ENCODE results near the gene CA11.

DNA sequence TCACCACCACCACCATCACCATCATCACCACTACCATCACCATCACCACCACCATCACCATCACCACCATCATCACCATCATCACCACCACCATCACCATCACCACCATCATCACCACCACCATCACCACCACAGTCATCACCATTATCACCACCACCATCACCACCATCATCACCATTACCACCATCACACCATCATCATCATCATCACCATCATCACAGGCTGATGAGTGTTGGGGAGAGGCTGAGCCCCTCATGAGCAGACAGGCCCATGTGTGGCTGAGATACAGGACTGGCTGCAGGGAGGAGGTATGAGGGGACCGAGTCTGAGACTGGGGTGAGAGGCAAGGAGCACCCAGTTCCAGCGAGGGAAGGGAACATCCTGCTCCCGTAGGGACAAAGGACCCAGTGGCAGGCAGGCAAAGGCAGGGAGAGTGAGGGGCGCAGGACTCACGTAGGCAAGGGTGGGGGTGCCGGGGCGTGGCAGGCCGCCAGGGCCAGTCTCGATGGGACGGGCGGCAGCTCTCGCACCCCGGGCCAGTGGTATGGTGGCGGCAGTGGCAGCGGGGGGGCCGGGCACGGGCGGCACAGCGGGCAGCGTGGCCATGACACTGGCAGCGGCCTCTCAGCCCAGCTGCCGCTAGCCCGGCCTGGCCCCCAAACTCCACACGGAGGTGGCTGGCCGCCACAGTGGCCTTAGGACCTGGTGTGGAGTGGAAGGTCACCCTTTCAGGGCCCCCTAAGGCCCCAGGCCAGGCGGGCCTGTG lies 24.1 kb upstream of the CA11 start:
- TF ChIP-seq, protein P1, sequence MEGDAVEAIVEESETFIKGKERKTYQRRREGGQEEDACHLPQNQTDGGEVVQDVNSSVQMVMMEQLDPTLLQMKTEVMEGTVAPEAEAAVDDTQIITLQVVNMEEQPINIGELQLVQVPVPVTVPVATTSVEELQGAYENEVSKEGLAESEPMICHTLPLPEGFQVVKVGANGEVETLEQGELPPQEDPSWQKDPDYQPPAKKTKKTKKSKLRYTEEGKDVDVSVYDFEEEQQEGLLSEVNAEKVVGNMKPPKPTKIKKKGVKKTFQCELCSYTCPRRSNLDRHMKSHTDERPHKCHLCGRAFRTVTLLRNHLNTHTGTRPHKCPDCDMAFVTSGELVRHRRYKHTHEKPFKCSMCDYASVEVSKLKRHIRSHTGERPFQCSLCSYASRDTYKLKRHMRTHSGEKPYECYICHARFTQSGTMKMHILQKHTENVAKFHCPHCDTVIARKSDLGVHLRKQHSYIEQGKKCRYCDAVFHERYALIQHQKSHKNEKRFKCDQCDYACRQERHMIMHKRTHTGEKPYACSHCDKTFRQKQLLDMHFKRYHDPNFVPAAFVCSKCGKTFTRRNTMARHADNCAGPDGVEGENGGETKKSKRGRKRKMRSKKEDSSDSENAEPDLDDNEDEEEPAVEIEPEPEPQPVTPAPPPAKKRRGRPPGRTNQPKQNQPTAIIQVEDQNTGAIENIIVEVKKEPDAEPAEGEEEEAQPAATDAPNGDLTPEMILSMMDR (IDR thresholded peaks at IDR 0.05; ENCODE audit: insufficient read depth, low read length), result no peak
- TF ChIP-seq, protein P2, sequence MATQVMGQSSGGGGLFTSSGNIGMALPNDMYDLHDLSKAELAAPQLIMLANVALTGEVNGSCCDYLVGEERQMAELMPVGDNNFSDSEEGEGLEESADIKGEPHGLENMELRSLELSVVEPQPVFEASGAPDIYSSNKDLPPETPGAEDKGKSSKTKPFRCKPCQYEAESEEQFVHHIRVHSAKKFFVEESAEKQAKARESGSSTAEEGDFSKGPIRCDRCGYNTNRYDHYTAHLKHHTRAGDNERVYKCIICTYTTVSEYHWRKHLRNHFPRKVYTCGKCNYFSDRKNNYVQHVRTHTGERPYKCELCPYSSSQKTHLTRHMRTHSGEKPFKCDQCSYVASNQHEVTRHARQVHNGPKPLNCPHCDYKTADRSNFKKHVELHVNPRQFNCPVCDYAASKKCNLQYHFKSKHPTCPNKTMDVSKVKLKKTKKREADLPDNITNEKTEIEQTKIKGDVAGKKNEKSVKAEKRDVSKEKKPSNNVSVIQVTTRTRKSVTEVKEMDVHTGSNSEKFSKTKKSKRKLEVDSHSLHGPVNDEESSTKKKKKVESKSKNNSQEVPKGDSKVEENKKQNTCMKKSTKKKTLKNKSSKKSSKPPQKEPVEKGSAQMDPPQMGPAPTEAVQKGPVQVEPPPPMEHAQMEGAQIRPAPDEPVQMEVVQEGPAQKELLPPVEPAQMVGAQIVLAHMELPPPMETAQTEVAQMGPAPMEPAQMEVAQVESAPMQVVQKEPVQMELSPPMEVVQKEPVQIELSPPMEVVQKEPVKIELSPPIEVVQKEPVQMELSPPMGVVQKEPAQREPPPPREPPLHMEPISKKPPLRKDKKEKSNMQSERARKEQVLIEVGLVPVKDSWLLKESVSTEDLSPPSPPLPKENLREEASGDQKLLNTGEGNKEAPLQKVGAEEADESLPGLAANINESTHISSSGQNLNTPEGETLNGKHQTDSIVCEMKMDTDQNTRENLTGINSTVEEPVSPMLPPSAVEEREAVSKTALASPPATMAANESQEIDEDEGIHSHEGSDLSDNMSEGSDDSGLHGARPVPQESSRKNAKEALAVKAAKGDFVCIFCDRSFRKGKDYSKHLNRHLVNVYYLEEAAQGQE (IDR thresholded peaks at IDR 0.05; ENCODE audit: insufficient replicate concordance, low read depth), result no peak
- no peak for TF ChIP-seq POLR2AphosphoS5 (IDR thresholded peaks at IDR 0.05; ENCODE audit: low read depth)
